PFSK-1 (cell line): ENCODE data around the gene LDB2.

Source experiments
- POLR2AphosphoS5 ChIP-seq: IDR thresholded peaks from 2 replicates; pipeline ENCODE4 v1.6.1; 2012; ENCODE audit warnings: low read depth, mild to moderate bottlenecking, control low read depth, low read length, moderate library complexity
- REST ChIP-seq, 2 experiments: IDR thresholded peaks; 2 replicates each; pipeline versions ENCODE4 v1.6.1 to v1.8.0; 2011 to 2012; ENCODE audit warnings: low read depth in 2 of 2, low read length in 2 of 2, control low read depth in 1 of 2, inconsistent platforms in 1 of 2, mild to moderate bottlenecking in 1 of 2, moderate library complexity in 1 of 2; ENCODE audit not compliant: insufficient read depth in 1 of 2
- SIN3A ChIP-seq: IDR thresholded peaks from 2 replicates; pipeline ENCODE4 v1.6.1; 2012; ENCODE audit warnings: mild to moderate bottlenecking, low read length, moderate library complexity, borderline replicate concordance; ENCODE audit not compliant: insufficient read depth
- TAF1 ChIP-seq: IDR thresholded peaks from 2 replicates; pipeline ENCODE4 v1.6.1; 2012; ENCODE audit warnings: low read length, control low read depth, borderline replicate concordance; ENCODE audit not compliant: insufficient read depth

DNA sequence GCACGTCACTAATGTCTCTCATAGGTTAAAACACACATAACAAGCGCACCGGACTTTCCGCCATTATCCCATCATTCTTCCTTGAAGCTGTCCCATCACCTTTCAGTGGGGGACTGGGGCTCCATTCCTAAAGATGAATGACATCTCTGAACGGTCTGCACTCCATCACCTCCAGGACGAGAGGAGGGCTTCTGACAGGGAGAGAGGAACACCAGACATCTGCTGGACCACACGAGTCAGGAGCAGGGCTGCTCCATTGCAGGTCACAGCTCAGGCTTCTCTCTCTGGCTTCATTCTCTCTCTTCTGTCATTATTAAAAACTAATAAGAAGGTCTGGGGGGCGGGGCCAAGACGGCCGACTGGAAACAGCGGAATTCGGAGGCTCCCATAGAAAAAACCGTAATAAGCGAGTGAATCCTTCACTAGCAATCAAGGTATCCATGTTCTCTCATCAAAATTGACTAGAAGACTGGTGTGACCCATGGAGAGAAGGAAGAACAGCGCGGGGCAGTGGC lies 289.8 kb downstream of the LDB2 start:
- TF ChIP-seq SIN3A: no peak
- no peak for TF ChIP-seq POLR2AphosphoS5
- TF ChIP-seq REST (IDR thresholded peaks at IDR 0.05; ENCODE audit: insufficient read depth in 1 of 2, low read depth in 2 of 2, low read length in 2 of 2): no peak
- TF ChIP-seq TAF1: no peak
